HG03571 (cell line): ENCODE results near the gene MAP2K6.

ENCODE experiments used
- ATAC-seq: cut with Tn5 transposase; IDR thresholded peaks from one replicate; pipeline ENCODE4 v1.9.1; 2021; ENCODE audit not compliant: unreplicated experiment

The MAP2K6 gene

DNA sequence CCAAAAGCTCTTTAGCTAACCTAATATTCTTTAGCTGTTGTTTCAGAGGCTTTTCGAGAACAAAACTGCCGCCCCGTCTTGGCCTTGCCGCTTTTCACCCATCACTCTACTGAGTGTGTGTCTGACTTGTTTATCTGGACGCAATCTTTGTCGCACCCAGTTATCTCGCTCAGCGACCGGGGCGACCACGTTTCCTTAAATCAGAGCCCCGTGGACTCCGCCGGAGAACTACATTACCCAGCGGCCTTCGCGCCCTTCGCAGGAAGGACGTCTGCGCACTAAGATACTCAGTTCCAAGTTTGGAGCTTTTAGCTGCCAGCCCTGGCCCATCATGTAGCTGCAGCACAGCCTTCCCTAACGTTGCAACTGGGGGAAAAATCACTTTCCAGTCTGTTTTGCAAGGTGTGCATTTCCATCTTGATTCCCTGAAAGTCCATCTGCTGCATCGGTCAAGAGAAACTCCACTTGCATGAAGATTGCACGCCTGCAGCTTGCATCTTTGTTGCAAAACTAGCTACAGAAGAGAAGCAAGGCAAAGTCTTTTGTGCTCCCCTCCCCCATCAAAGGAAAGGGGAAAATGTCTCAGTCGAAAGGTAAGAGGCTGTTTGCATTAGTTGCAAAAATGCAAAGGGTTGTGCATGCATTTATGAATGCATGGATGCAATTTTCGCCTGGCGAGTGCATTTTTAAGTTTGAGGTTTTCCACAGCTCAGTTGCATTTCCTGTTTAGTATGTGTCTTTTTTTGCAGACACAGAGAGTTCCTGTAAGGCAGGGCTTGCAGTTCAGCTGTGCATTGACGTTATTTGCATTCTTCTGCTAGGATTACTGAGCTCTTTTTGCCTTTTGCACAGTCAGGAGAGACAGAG is at the start of gene MAP2K6:
Gene MAP2K6 (plus strand): TSS at position 290 of the 867 bp plus-strand sequence. CDS start 288 bp downstream, at position 578.
- peak; percentile 99 for ATAC-seq

DNA sequence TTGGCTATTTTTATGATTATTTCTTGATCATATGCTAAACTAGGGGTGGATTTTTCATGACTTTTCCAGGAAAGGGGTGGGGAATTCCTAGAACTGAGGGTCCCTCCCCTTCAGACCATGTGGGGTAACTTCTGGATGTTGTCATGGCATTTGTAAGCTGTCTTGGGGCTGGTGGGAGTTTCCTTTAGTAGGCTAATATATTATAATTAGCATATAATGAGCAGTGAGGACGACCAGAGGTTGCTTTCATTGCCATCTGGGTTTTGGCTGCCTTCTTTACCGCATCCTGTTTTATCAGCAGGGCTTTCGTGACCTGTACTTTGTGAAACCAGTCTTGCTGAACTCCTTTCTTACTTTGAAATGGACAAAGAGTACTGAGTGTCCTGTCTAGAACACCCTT is 47.2 kb upstream of the MAP2K6 start:
- peak; percentile 87 for ATAC-seq

GRCh38 chr17:69373069-69373468 is 41.4 kb upstream of the MAP2K6 start:
- no peak for ATAC-seq

DNA sequence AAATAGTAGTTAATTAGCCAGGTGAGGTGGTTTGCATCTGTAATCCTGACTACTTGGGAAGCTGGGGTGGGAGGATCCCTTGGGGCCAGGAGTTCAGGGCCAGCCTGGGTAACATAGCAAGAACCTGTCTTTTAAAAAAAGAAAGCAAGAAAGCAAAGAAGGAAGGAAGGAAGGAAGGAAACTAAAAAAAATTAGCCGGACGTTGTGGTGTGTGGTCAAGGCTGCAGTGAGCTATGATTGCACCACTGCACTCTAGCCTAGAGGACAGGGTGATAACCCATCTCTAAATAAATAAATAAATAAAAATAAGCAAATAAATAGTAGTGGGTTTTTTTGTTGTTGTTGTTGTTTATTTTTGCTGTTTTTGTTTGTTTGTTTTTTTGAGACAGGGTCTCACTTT is 39.3 kb upstream of the MAP2K6 start:
- no peak for ATAC-seq

- no peak for ATAC-seq
Observed at GRCh38 chr17:69388822-69389442, 25.6 kb upstream of the MAP2K6 start.

DNA sequence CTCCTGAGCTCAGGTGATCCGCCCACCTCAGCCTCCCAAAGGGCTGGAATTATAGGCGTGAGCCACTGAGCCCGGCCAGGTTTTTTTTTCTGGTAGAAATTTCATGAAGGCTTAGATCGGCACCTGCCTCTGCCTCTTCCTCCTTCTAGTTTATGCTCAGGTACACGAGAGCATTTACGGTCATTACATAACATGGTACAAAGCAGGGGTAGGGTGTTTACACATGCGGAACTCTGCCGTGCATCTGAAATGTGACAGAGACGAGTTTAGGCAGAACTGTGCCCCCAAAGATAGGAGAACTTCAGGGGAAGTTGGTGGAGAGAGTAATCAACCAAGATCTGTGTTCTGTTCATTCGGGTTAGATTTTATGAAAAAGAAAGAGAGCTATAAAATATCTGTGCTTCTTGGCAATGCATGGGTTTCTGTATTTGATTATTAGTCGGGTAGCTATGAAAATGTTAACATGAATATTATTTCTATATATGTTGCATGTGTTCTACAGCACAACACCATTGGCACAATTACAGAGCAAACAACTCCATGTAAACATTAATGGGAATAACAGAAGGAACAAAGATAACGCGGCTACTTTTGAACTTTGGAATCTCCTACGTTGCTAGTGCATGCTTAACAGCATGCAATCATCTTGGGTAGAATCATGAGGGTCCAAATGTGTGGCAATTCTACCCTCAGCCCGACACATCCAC is 23.5 kb upstream of the MAP2K6 start:
- ATAC-seq: no peak

GRCh38 chr17:69401251-69401650 is 13.2 kb upstream of the MAP2K6 start:
- no peak for ATAC-seq

GRCh38 chr17:69402052-69402451 is 12.4 kb upstream of the MAP2K6 start:
- ATAC-seq: no peak

- ATAC-seq: no peak
Observed at GRCh38 chr17:69404399-69404798, 10.1 kb upstream of the MAP2K6 start.

GRCh38 chr17:69405096-69405495 is 9.4 kb upstream of the MAP2K6 start:
- ATAC-seq: no peak

DNA sequence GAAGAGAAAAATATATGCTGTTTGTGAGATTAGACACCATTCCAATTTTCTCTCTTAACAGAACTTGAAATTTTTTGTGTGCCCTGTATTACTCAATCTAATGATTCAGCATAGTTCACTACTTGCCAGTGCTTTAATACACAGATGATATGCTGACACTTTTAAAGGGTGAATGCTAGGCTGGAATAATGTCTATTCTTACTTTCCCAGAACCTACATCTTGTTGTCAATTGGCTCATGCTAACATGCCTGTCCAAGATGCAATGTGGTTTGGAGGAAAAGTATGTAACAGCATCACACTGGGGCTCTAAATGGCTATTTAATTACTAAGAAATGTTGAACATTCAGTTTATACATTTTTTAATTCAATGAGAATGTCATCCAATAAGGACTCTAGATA is 7.6 kb upstream of the MAP2K6 start:
- no peak for ATAC-seq

DNA sequence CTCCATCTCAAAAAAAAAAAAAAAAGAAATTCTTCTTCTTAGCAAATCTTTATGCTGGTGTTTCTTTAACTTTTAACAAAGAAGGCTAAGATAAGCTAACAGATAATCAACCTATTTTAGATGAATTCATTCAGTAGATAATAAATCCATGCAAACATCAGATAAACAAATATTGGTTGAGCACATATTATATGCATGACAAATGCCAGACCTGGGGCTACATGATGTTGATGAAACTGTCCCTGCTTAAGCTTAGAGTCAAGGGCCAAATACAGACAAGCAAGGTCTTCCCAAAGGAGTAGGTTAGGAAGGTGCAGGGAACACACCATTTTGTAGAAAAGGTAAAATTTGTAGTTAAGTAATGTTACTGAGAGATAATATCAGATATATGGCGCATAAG is 6.7 kb upstream of the MAP2K6 start:
- ATAC-seq: no peak

DNA sequence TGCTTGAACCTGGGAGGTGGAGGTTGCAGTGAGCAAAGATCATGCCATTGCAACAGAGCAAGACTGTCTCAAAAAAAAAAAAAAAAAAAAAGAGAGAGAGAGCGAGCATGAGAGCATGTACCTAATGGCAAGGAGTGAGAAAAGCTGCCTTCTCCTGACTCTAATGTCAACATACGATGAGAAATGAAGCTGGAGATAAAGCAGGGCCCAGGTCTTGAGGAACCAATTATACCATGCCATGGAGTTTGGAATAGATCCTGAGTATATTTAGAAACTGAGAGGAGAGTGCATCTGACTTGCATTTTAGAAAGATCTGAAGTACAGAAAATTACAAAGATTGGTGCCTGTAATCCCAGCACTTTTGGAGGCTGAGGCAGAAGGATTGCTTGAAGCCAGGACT is 3.8 kb upstream of the MAP2K6 start:
- ATAC-seq: no peak

DNA sequence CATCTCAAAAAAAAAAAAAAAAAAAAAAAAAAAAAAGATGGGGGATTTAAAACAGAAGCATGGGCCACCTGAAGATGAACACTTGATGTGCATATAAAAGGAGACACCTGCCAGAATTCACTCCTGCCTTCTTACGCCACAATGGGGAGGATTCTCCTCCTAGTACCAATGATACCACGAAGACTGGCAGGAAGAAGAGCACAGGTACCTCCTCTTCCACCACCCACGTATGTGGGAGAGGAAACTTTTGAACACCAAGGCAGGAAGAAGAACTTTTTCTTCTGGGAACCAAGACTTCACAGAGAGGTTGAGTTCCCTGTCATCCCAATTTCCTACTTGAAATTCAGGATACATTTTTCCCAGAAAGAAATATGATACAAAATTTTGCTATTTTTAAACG is 2.7 kb upstream of the MAP2K6 start:
- no peak for ATAC-seq

DNA sequence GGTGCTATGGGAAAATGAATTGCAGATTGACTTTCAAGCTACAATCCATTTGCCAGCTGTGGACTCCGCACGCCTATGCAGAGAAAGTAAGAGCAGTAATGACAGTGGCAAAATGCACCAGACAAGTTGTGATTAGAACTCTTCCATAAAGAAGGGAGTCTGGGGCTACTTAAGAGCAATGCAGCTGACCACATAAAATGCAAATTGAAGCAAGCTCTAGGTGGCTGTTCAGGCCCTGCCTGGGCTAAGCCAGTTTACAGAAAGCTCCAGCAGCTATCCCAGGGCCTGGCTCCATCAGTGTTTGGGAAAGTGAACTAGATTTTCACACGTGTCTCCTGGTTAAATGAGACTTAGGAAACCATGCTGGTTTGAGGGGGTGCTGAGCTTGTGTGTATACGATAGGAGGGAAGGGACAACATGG is 2.2 kb upstream of the MAP2K6 start:
- no peak for ATAC-seq

DNA sequence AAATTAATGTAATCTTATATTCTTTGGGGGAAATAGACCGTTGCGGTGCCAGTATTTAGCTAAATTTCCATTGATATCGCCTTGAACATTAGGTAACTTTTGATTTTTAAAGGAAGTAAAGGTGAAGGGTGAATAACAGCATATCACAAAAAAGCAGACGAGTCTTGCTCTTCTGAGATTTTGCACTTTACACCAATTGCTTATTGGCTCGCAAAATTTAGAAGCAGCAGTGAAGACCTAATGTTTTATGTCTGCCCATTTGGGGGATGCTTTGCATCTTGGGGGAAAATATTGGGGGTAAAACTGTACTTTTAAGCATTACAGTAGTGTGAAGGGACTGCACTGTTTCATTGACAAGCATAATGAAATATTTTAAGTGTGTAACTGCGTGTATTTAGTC is 934 bp downstream of the MAP2K6 start:
- no peak for ATAC-seq

GRCh38 chr17:69417545-69418483 is 3.3 kb downstream of the MAP2K6 start:
- ATAC-seq: no peak

DNA sequence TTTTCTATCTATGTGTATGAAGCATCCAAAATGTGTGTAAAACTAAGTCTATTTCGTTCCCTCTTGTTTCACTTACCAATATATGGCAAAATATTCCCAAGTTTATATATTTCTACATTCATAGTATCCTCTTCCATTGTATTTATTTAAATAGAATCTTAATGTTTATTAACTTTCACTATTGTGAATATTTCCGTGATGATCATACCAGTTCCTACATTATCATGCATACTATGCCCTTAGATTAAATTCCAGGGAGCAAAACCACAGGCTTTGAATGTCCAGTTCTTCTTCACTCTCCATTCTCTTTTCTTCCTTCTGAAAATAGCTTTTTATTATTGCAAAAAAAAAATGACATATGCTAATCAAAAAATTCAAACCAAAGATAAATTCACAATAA is 4.0 kb downstream of the MAP2K6 start:
- ATAC-seq: no peak

DNA sequence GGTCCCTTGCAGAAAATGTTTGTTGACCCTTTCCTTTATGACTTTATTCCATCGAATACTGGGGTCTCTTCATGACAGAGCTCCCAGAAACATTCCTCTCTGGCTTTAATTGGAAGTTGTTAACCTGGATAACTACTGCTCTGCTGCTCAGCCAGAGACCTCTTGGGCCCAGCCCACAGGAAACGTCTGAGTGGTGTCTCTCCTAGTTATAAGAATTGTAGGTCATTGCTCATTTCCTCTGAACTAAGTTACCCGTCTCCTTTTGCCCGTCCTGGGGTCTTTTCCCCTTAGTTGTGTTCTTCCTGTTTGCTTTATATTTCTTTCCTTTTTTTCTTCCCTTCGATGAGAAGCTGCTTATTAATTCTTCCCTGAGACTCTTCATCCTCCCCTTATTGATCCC is 9.0 kb downstream of the MAP2K6 start:
- ATAC-seq: no peak

- no peak for ATAC-seq
Observed at GRCh38 chr17:69424287-69425041, 10.0 kb downstream of the MAP2K6 start.
